Epithelial cell of prostate (primary cell): ENCODE data around the gene POPDC3.
"Not testable (repeated sequence)": the region's sequence is repeated elsewhere in the genome, so short reads cannot be mapped to it uniquely, and the experiment has no call there.

ENCODE experiments used
- DNase-seq: peaks from one replicate; pipeline ENCODE4 v3.0.0-alpha.2; 2011; ENCODE audit warnings: low read depth, low spot score
- H3K27ac ChIP-seq: fragments of 450-650 bp; 2 replicates; pipeline ENCODE4 v1.5.1; 2017; ENCODE audit warnings: mild to moderate bottlenecking

POPDC3 gene, protein sequence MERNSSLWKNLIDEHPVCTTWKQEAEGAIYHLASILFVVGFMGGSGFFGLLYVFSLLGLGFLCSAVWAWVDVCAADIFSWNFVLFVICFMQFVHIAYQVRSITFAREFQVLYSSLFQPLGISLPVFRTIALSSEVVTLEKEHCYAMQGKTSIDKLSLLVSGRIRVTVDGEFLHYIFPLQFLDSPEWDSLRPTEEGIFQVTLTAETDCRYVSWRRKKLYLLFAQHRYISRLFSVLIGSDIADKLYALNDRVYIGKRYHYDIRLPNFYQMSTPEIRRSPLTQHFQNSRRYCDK

DNA sequence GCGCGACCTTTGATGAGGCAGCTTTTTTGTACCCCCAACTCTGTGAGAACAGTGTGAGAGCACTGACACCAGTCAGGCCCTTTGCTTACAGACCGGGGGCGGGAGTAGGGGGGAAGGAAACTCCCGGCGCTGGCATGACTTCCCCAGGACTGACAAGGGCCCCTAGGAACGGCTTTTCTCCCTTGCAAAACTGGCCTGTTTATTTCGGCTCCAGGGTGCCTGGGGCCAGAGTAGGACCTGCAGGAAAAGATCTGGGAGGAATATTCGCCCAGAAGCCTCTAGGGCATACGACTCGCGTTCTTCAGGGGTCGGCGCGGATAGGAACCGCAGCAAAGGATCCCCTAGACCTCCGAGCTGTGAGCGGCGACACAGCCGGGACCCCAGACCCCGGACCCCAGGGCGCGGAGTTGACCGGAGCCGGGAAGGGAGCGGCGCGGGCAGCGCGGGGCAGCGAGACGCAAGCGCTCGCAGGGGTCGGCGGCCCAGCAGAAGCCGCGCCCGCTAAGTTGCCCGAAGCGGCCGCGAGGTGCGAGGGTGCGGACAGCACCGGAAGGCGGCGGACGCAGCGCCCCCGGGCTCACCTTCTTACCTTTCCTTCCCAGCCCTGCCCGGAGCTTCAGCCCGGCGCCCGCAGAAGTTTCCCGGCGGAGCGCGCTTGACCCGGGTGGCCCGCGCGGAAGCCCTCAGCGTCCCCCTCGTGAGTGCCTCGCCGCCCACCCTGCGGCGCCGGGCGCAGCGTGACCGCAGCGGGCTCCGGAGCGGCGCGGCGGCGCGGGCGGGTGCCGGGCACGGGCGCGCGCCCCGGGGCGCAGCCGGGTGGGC lies at the start of gene POPDC3:
TSS of gene POPDC3 (minus strand) at position 771 of the 822 bp plus-strand sequence. CDS start 18,105 bp downstream, outside the sequence.
- peak within 1 kb of the TSS; percentile 82 for H3K27ac ChIP-seq
- no peak for DNase-seq

DNA sequence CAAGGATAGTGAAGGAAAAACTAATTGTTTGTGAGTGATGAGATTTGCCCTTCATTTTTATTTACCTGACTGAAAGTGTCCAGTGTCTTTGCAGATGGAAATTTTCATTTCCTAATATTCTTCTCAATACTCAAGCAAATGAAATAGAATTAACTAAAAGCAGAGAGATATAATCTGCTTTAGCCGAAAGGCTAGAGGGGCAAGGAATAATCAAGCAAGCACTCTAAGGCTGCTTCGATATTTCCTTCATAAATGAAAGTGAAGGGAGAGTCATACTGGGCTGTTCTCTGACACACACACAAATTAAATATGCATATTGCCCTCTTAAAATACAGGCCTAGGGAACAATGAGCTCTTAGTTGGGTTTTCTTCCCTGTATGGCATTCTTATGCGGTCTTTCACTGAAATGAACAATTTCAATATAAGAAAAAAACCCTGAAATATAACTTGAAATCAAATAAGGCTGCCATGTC lies 47.5 kb upstream of the POPDC3 start:
- DNase-seq, result no peak
- H3K27ac ChIP-seq, result no peak overlapping the region

DNA sequence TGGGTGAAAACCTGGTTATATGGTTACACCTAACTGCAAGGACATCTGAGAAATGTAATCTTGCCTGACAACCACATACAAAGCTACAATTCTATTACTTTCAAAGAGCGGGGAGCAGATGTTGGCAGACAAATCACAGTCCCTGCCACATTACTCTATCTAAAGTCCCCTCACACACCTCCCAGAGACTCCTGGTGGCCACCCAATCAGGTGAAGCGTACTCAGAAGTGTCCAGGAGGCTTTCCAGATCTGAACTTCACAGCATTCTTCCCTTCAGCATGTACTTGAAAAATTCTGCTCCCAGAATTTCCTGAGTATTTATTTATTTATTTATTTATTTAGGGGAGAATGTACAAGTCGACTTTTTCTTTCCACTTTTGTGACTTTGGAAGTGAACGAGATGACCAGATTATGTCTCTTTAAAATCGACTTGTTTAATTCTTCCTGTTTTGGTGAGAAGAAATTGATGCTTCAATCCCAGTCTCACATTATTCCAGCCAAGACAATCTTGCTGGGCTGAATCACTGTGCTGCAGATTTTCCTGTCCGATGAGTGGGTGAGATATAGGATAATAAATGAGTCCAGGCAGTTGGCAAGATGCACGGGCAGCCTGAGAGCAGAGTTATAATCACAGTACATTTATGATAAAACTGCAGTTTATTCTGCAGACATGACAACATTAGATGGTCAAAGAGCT lies 46.9 kb upstream of the POPDC3 start:
- no peak overlapping the region for H3K27ac ChIP-seq
- DNase-seq, result no peak

GRCh38 chr6:105223242-105223641 lies 43.4 kb upstream of the POPDC3 start:
- no peak overlapping the region for H3K27ac ChIP-seq
- no peak for DNase-seq

DNA sequence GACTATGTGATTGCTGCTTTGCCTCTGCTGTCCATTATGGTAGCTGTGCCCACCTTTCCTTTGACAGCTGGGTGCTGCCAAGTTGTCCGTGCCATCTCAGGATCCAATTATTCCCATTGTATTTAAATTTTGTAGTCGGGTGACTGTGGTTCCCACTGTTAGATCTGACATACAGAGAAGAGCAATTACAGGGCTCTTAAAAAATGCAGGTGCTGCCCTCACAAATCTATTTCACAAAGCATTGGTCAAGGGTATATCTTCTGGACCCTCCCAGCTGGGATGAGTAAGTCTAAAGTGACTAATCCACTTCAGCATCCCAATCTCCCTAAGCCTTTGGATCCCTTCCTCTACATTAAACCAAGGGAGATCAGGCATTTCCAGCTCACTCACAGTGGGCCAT lies 41.4 kb upstream of the POPDC3 start:
- DNase-seq, H3K27ac ChIP-seq: not testable (repeated sequence)

- H3K27ac ChIP-seq, result no peak overlapping the region
Observed at GRCh38 chr6:105220186-105220585, 40.4 kb upstream of the POPDC3 start.

DNA sequence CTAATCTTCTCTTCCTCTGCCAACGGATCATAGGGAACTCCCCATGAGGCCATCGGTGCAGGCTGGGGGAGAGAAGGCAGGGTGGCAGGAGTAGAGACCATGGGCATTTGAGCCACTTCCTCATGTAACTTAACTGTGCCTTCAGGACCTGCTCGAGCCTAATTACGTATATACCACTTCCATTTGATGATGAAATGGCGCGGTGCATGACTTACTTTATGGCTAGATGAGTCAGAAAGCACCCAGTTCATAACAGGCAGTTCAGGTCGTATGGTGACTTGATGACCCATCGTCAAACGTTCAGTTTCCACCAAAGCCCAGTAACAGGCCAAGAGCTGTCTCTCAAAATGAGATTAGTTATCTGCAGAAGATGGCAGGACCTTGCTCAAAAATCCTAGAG lies 39.4 kb upstream of the POPDC3 start:
- DNase-seq, H3K27ac ChIP-seq: not testable (repeated sequence)

More at GRCh38 chr6:105220186-105220585, 40.4 kb upstream of the POPDC3 start:
- DNase-seq, result no peak

DNA sequence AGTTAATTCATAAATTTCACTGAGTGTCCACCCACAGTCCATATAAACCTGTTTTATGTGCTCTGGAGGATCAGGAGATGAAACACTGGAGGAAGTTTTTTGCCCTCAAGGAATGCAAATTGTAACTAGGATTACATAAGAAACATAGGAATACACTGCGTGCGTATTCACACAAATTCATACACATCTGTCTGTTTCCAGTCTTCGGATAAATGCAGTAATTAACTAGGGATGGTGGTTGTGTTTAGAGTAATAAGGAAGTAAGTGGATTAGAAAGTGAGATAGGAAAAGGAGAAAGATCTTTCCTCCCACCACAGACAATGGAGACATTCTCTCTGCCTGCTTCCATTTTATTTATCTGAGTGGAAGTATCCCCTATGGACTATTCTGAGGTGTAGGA lies 35.7 kb upstream of the POPDC3 start:
- no peak for DNase-seq

GRCh38 chr6:105214668-105215067 lies 34.9 kb upstream of the POPDC3 start:
- no peak overlapping the region for H3K27ac ChIP-seq
- no peak for DNase-seq

More for the DNA sequence above, 35.7 kb upstream of the POPDC3 start:
- no peak overlapping the region for H3K27ac ChIP-seq

- DNase-seq, result no peak
- H3K27ac ChIP-seq, result no peak overlapping the region
Observed at GRCh38 chr6:105213272-105213671, 33.5 kb upstream of the POPDC3 start.

DNA sequence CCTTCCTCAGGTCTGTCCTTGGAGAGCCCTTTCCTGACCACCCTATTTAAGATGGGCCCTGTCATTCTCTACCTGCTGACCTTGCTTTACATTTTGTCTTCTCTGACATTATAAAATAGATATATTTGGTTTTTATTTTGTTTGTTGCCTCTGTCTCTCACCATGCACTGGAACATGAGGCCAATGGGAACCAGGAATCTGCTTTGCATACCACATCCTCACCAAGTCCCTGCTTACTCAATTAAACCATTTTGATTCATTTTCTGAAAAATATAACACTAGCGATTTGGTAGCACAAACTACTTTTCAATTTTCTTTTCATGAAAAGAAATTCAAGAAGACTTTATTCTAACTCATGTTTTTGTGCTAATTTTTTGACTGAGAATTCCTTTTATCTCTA lies 32.8 kb upstream of the POPDC3 start:
- DNase-seq, result no peak
- no peak overlapping the region for H3K27ac ChIP-seq

DNA sequence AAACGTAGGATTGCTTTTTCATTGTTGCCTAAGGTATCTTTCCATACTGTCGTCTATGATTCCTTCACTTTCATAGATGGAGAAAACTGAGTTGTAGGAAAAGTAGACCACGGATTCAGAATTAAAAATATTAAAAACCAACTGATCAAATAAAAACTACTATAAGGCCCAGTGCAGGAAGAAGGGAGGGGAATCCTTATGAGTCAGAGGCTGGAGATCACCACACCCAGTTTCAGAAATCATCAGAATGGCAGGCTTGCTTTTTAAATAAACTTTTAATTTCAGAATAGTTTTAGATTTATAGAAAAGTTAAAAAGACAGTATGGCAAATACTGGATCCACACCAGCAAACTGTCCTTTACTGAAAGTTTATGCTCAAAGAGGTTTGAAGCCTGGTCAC lies 32.0 kb upstream of the POPDC3 start:
- H3K27ac ChIP-seq, result peak overlapping the region; percentile 86
- DNase-seq, result no peak

DNA sequence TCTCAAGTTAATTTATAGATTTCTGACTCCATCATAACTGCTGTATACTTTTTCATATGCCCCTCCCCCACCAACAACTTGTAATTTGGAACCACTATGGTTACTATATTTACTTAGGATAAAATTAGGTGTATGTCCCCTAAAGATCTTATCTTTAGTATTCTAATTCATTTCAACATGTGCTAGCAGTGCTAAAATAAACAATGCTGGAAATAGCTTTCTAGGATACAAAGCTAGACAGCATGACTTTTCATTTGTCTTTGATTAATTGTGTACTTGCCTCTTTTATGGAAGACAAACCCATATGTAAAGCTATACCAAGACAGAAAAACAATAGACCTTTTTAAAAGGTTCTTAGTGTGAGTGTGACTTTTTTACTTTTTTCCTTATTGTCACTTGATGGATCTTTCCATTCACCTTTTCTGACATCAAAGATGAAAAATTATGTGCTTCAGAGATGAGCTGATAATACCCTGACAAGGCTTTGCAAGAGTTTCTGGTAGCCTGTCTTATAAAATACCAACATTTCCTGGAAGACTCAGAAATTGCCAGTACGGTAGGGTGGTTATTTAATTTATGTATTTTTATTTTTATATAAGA lies 31.2 kb upstream of the POPDC3 start:
- peak overlapping the region; percentile 86 for H3K27ac ChIP-seq
- no peak for DNase-seq

DNA sequence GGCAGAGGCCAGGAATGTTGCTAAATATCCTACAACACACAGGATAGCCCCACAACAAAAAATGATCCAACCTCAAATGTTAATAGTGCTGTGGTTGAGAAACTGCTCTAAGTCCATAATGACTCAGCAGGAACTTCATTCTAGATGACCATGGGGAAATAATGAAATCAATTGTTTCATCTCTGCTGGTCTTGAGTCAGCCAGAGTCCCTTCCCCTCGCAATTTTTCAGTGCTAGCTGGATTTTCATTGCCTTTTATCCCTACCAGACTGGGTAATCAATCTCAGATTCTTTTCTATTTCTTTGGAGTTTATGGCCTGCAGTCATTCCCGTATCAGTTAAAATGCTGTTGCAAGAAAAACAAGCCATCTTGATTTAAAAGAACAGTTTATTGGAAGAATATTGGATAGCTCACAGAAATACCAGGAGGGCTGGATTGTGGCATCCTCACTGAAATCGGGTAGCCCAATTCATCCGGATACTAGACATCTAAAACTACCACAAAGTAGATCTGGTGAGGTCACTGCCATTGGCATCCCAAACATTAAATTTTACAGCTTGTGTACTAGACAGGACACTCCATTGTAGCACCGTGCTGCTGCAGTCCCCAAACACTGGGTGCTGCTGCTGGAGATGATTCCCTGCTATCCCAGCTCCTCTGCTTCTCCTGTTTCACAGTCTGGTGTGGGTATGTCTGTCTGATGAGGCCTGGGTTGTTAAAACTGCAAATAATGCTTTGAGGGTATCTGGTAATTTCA lies 30.3 kb upstream of the POPDC3 start:
- H3K27ac ChIP-seq, result peak overlapping the region; percentile 86
- DNase-seq, result no peak

DNA sequence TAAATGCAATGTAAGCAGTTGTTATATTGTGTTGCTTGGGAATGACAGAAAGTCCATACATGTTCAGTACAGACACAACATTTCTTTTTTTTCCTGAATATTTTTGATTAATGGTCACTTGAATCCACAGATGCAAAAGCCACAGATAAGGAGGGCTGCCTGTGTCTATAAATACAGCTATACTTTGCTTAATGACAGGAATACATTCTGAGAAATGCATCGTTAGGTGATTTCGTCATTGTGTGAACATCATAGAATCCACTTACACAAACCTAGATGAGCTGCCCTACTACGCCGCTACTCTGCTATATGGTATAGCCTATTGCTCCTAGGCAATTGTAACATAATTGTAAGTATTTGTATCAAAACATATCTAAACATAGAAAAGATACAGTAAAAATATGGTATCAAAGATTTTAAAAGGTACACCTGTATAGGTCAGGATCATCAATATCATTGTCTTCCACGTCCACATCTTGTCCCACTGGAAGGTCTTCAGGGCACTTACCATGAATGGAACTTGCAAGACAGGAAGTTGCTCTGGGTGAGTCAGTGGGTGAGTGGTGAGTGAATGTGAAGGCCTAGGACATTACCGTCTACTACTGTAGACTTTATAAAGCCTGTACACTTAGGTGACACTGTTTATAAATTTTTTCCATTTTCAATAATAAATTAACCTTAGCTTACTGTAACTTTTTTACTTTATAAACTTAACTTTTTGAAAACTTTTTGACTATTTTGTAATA lies 27.9 kb upstream of the POPDC3 start:
- no peak for DNase-seq
- H3K27ac ChIP-seq, result peak overlapping the region; percentile 86

DNA sequence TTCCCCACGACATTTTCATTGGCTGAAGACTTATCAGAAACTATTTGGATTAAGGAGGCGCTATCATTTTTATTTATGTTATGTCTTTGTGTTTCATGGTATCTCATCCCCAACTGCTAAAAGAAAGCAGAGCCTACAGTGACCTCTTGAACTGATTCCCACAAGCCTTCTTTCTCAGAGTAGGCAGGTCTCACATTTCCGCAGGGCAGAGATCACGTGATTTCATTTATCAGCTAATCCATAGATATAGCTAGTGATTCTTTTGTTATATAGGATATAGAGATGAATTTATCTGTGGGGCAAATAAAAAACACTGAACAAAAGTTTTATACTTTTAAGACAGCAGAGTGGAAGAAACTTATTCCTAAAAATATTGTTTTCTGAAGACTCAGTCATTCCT lies 25.0 kb upstream of the POPDC3 start:
- H3K27ac ChIP-seq, result peak overlapping the region; percentile 35

DNA sequence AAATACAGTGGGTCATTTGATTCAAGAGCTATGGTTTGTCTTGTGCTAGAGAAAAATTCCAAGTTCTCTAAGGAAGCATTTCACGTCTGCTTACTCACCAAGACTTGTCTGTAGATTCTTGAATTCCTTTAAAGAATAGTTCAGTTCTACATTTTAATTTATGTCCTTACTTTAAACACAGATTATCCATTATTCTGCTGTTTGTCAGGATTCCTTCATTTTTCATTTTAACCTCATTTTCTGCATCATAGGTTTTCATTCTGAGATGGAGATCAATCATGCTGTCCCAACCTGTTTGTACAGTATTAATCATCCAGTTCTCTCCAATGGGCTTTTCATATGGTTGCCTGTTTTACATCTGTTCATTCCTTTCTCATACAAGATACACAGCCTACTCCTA lies 24.5 kb upstream of the POPDC3 start:
- no peak for DNase-seq
- H3K27ac ChIP-seq, result peak overlapping the region; percentile 35

More for the DNA sequence above, 25.0 kb upstream of the POPDC3 start:
- no peak for DNase-seq

DNA sequence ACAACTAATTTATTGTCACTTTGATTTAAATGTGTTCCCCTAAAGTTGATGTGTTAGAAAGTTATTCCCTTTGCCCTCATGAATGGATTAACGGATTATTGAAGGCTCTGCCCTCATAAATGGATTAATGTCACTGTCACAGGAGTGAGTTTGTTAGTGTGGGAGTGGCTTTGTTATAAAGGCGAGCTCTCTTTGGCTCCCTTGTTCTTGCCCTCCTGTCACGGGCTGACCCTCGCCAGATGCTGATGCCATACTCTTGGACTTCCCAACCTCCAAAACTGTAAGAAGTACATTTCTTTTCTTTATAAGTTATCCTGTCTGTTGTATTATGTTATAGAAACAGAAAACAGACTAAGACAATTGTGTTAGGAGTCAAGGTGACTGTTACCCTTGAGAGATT lies 22.7 kb upstream of the POPDC3 start:
- DNase-seq, result no peak
- no peak overlapping the region for H3K27ac ChIP-seq

DNA sequence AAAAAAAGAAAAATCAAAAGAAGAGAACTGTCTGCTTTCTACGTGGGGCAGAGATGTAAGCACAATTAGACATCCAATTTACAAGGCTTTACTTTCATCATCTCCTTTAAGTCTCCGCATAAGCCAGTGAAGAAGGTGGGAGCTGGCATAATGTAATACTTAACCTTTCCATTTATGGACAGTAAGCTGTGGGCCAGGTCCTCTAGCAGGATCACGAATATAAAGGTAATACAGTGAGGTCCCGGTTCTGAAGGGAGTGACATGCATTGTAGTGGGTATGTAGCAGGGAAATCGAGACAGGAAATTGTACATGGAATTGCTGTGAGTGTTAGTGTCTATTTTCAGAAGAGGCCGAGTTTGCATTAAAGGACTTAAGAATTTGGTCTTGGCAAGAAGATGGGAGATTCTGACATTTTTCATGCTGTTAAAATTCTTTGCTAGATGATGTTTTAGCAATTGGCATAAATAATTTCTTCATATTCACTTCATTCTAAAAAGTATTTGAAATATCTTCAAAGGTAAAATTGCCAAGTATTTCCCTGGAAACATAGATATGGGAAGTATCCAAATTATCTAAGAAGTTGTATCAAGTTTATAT lies 20.4 kb upstream of the POPDC3 start:
- H3K27ac ChIP-seq, result no peak overlapping the region
- no peak for DNase-seq
